ENCODE measurements around the gene ALDH3B2.

ALDH3B2 gene

DNA sequence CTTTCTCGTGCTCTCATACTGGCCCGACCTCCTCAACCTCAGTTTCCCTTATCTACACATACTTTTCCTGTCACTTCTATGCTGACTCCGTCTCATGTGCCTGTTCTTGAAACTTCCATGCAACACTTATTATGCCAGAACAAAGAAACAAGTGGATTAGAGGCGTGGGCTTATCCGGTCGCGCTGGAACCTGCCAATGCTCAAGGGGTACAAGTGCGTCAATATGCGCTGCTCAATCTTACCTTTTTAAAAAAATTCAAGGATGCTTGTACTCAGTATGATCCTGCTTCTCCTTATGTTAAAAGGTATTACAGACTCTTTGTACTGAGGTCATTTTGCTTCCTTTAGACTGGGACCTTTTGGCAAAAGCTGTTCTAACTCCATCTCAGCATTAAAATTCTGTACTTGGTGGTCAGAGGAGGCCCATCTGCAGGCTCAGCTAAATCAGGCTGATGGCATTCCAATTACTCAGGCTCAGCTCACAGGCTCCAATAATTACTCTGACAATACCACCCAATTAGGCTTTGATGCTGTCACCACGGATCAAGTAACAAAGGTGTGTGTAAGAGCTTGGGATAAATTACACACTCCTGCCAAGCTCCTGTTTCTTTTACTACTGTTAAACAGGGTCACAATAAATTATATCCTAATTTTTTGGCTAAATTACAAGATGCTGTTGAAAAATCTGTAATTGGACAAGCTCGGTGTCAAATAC is 26.3 kb upstream of the ALDH3B2 start:
- DNase-seq (ENCODE audit: low read depth), result no peak
- TF ChIP-seq, protein P1, sequence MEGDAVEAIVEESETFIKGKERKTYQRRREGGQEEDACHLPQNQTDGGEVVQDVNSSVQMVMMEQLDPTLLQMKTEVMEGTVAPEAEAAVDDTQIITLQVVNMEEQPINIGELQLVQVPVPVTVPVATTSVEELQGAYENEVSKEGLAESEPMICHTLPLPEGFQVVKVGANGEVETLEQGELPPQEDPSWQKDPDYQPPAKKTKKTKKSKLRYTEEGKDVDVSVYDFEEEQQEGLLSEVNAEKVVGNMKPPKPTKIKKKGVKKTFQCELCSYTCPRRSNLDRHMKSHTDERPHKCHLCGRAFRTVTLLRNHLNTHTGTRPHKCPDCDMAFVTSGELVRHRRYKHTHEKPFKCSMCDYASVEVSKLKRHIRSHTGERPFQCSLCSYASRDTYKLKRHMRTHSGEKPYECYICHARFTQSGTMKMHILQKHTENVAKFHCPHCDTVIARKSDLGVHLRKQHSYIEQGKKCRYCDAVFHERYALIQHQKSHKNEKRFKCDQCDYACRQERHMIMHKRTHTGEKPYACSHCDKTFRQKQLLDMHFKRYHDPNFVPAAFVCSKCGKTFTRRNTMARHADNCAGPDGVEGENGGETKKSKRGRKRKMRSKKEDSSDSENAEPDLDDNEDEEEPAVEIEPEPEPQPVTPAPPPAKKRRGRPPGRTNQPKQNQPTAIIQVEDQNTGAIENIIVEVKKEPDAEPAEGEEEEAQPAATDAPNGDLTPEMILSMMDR (conservative IDR thresholded peaks at IDR 0.05; ENCODE audit: low read length), result no peak
- no peak overlapping the region for H3K4me3 ChIP-seq (ENCODE audit: low read length)

DNA sequence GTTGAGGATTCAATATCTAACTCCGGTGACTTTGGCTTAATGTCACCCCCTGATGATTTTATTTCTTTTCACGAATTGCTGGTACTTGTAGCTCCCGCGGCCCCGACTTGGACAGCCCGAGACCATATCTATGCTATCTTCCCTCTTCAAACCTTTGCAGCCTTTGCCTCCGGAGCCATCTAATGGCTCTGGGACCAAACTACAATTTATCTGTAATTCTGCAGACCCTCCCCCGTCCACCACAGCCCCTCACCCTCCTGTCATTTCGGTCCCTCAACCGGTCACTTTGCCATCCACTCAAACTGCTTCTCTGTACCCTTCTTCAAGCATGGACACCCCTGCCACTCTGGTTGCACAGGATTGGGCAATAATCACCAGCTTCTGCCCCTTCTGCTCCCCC is 25.7 kb upstream of the ALDH3B2 start:
- no peak overlapping the region for H3K4me3 ChIP-seq (ENCODE audit: low read length)
- no peak for DNase-seq (ENCODE audit: low read depth)
- TF ChIP-seq, protein P1 (conservative IDR thresholded peaks at IDR 0.05; ENCODE audit: low read length), result no peak

DNA sequence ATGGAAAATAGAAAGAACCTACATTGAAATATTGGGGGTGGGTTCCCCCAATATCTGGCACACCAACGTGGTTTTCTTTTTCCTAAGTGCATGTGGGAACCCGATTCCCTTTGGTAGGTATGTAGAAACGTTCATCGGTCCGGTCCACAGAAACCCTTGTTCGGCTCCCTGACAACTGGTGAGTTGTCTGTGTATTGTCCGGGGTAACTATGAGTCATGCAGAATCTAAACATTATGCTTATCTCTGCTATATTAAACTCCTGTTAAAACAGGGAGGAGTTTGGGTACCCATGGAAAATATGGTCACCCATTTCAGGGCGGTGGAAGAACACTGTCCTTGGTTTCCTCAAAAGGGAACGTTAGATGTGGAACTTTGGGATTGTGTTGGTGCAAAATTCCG is 25.1 kb upstream of the ALDH3B2 start:
- H3K4me3 ChIP-seq (ENCODE audit: low read length), result no peak overlapping the region
- TF ChIP-seq, protein P1 (conservative IDR thresholded peaks at IDR 0.05; ENCODE audit: low read length), result no peak
- DNase-seq (ENCODE audit: low read depth), result no peak

DNA sequence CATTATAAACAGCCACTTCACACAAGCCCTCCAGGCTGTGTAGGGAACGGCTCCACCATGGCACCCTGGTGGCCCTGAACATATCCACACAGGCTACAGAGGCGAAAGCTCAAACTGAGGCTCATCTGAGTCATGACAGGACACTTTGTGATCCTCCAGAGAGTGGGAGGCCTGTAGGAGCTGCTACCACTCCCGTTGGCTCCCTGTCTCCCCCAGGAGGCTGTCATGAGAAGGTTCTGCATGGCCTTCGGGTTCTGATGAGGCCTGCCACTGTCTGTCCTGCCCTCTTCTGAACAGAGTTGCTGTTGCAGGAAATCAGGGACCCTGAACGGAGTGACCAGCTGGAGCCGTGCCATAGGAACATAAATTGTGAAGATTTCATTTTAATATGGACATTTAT is 23.8 kb upstream of the ALDH3B2 start:
- TF ChIP-seq, protein P1 (conservative IDR thresholded peaks at IDR 0.05; ENCODE audit: low read length), result peak; percentile 22
- no peak for DNase-seq (ENCODE audit: low read depth)
- no peak overlapping the region for H3K4me3 ChIP-seq (ENCODE audit: low read length)

DNA sequence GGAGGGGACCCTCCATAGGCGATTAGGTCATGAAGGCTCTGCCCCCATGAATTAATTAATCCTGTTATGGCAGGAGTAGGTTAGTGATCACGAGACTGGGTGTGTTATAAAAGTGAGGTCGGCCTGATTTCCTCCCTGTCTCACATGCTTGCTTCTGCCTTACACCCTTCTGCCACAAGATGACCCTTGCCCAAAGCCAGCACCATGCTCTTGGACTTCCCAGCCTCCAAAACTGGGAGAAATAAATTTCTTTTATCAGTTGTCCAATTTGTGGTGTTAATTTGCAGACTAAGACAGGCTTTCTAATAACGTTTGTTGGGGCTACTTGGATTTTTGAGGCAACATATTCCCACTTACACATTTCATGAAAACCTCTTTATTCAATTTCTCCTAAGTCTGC is 23.4 kb upstream of the ALDH3B2 start:
- TF ChIP-seq, protein P1 (conservative IDR thresholded peaks at IDR 0.05; ENCODE audit: low read length), result no peak
- no peak overlapping the region for H3K4me3 ChIP-seq (ENCODE audit: low read length)
- no peak for DNase-seq (ENCODE audit: low read depth)

DNA sequence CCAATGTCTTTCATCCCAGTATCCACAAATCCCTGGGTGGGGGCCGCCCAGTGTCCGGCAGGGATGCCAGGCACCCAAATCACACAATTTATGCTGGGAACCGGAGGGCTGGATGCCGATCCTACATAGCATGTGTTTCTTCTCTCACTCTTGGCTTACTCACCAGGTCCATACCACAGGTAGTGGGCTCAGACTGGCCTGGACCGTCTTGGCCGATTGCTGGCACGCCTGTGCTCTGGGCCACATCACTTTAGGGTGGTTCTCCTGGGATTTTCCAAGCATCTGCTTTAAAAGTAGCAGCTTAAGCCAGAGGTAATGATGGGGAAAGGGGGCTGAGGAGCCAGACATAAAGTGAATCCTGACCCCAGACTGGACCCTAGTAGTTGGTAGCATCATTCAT is 22.6 kb upstream of the ALDH3B2 start:
- DNase-seq (ENCODE audit: low read depth), result no peak
- no peak overlapping the region for H3K4me3 ChIP-seq (ENCODE audit: low read length)
- TF ChIP-seq, protein P1 (conservative IDR thresholded peaks at IDR 0.05; ENCODE audit: low read length), result no peak

DNA sequence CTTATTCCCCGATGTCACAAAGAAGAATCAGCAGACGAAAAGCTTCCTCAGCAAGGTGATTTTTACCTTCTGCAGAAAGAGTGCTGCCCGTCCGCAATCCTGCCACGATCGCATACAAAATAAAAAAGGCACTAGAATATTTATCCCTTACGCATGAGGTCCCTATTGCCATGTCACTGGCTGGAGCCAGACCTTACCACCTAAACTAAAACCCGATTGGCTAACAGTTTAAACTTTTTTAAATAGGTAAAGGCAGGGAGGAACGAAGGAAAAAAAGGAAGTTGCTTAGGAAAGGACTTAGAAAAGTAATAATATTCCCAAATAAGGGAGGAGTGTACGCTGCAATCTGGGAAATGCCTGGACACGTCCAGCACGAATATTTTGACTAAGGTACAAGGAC is 21.2 kb upstream of the ALDH3B2 start:
- DNase-seq (ENCODE audit: low read depth), result no peak
- TF ChIP-seq, protein P1 (conservative IDR thresholded peaks at IDR 0.05; ENCODE audit: low read length), result no peak
- H3K4me3 ChIP-seq (ENCODE audit: low read length), result no peak overlapping the region
